NOMO-1 treated with dmso at 0.1 percent for 144 hours (cell line): ENCODE results near the gene SCN8A.
A peak's percentile ranks its signal among the peaks of the same experiment; 100 is the strongest.

Experiments
- DNase-seq: peaks from one replicate; lab custom pipeline; 2025; ENCODE audit not compliant: unreplicated experiment; lab: John Stamatoyannopoulos, UW

The SCN8A gene

GRCh38 chr12:51847643-51848325, 256.8 kb downstream of the SCN8A start:
- DNase-seq = no peak

- DNase-seq = no peak
Observed at GRCh38 chr12:51848326-51848727, 257.3 kb downstream of the SCN8A start, which contains the start of gene FIGNL2. Gene FIGNL2, minus strand, starts transcription at chr12:51848718. Its CDS starts 26,305 bp downstream, at chr12:51822413.

GRCh38 chr12:51848841-51849735, 258.1 kb downstream of the SCN8A start:
- DNase-seq = no peak

GRCh38 chr12:51850081-51850964, 259.3 kb downstream of the SCN8A start:
- no peak for DNase-seq

GRCh38 chr12:51850965-51851299, 259.9 kb downstream of the SCN8A start:
- DNase-seq = no peak

- peak; percentile 60 for DNase-seq
Observed at GRCh38 chr12:51851413-51852124, 260.5 kb downstream of the SCN8A start.

- DNase-seq = no peak
Observed at GRCh38 chr12:51852404-51853137, 261.5 kb downstream of the SCN8A start.

- DNase-seq = no peak
Observed at GRCh38 chr12:51855586-51856428, 264.8 kb downstream of the SCN8A start.

GRCh38 chr12:51860986-51861385, 270.0 kb downstream of the SCN8A start:
- no peak for DNase-seq
